ENCODE results near the gene HINT1. TPM values are rescaled to one million over a fixed set of nuclear protein-coding genes. Genes with fewer than 3 reads are reported as not detected.
A peak's percentile ranks its signal among the peaks of the same experiment; 100 is the strongest.

Gene HINT1
- total and polyA plus RNA-seq, 9 of the 15 experiments (the other 6 are each of a cell fraction or from before 2014, with no cell fraction given) = 296 to 1,027 (median 500) TPM

- Histone ChIP-seq H3K36me3 (ENCODE audit: control insufficient read depth, insufficient read depth, low read length) (peaks cover 39% of the 10 kb centered on the region), H3K9ac (ENCODE audit: insufficient read depth in 1 of 2, low read depth in 2 of 2, low read length in 2 of 2) (no peak overlapping the region), H3K4me2 (ENCODE audit: insufficient read depth, low read length) (no peak overlapping the region), H2AFZ (ENCODE audit: low read depth, low read length) (no peak overlapping the region), H3K9me3 (replicated peaks; ENCODE audit: control insufficient read depth, insufficient read depth, low read depth, low read length) (no peaks in the 10 kb centered on the region), H3K4me3 (no peak overlapping the region), H3K27ac (ENCODE audit: extremely low read depth, low read depth, low read length) (no peak overlapping the region), H3K27me3 (ENCODE audit: control insufficient read depth in 2 of 2, insufficient read depth in 2 of 2, low read length in 2 of 2) (no peaks in the 10 kb centered on the region), H3K4me1 (replicated peaks in 1 of 2; ENCODE audit: control insufficient read depth in 2 of 2, insufficient read depth in 2 of 2, low read length in 2 of 2) (no peaks in the 10 kb centered on the region; a peak in 1 of 5 replicates), H3K79me2 (ENCODE audit: control insufficient read depth, insufficient read depth, low read length) (no peaks in the 10 kb centered on the region), H3K9me1 (ENCODE audit: control insufficient read depth, insufficient read depth, low read length) (no peaks in the 10 kb centered on the region), H4K20me1 (replicated peaks; ENCODE audit: control insufficient read depth, insufficient read depth, low read length) (no peaks in the 10 kb centered on the region)
- ChIA-PET POLR2A (interaction anchor here (0.8 to 1.1 kb wide), 3 partner anchors 11 to 187 kb away, joined by 3 to 5 read pairs (median 3); no protein-coding TSS in a partner anchor), CTCF (ENCODE audit: low intra/inter-chr PET ratio) (no interaction called here)
- in situ Hi-C loops (cut with MboI) (no loop called here), intact Hi-C loops (cut with micrococcal nuclease) (no loop called here)
- ATAC-seq = peak; percentile 32; the same call in 1 of the 3 replicates
- TF ChIP-seq NUFIP1 (IDR thresholded peaks at IDR 0.05; ENCODE audit: partially characterized antibody) = no peak
- TF ChIP-seq SREBF1 (IDR thresholded peaks at IDR 0.05; ENCODE audit: borderline replicate concordance, low read depth, low read length) = no peak
- no peak for TF ChIP-seq MTA2 (IDR thresholded peaks at IDR 0.05; ENCODE audit: low read depth)
- TF ChIP-seq THAP12 (CRISPR knock-in tag; IDR thresholded peaks at IDR 0.05) = no peak
- no peak for TF ChIP-seq NR4A1 (CRISPR knock-in tag; IDR thresholded peaks at IDR 0.05)
- no peak for TF ChIP-seq NR4A1 (tag; IDR thresholded peaks at IDR 0.05)
- TF ChIP-seq CREB1 (IDR thresholded peaks at IDR 0.05) = no peak
- TF ChIP-seq CREB1 (CRISPR knock-in tag; IDR thresholded peaks at IDR 0.05) = no peak
- no peak for TF ChIP-seq BMI1 (IDR thresholded peaks at IDR 0.05; ENCODE audit: low read length)
- TF ChIP-seq KDM2B (CRISPR knock-in tag; IDR thresholded peaks at IDR 0.05) = no peak
- no peak for TF ChIP-seq FOXP1 (CRISPR knock-in tag; IDR thresholded peaks at IDR 0.05)
- no peak for TF ChIP-seq ZNF121 (CRISPR knock-in tag; conservative IDR thresholded peaks at IDR 0.05)
- TF ChIP-seq, protein P1, sequence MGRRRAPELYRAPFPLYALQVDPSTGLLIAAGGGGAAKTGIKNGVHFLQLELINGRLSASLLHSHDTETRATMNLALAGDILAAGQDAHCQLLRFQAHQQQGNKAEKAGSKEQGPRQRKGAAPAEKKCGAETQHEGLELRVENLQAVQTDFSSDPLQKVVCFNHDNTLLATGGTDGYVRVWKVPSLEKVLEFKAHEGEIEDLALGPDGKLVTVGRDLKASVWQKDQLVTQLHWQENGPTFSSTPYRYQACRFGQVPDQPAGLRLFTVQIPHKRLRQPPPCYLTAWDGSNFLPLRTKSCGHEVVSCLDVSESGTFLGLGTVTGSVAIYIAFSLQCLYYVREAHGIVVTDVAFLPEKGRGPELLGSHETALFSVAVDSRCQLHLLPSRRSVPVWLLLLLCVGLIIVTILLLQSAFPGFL (CRISPR knock-in tag; IDR thresholded peaks at IDR 0.05) = no peak
- FAIRE-seq = no peak
- no TSS peak for BruUV-seq (replicated peaks)
- no peak for DNase-seq (ENCODE audit: extremely low read depth in 1 of 4, low spot score in 3 of 4)
These were observed 30.6 kb upstream of the HINT1 start for GRCh38 chr5:131195696-131196095.

Measured in K562 (cell line).